ENCODE measurements around the gene SNCG.

DNA sequence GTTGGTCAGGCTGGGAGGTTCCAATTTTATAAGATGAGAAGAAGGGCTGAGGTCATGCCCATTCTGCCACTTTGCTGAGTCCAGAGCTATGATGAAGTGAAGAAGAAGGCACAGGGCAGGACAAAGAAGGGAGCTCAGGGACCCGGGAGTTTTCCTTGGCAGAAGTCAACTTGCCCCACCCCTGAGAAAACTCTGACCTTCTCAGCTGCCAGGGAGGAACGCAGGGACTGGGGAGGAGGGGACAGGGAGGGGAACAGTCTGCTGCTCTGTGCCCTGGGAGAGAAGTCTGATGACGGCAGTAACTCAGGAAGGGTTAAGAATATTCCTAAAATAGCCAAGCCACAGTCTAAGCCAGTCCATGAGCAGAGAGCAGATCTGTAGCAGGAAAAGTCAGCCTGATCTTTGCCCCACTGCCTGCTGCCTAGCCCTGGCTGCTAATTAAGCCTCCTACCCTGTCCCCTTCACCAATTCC is 21.6 kb downstream of the SNCG start:
- no peak for TF ChIP-seq SIN3A (IDR thresholded peaks at IDR 0.05; ENCODE audit: low read depth)
- no peak for TF ChIP-seq EZH2 (IDR thresholded peaks at IDR 0.05)
- TF ChIP-seq, protein P1, sequence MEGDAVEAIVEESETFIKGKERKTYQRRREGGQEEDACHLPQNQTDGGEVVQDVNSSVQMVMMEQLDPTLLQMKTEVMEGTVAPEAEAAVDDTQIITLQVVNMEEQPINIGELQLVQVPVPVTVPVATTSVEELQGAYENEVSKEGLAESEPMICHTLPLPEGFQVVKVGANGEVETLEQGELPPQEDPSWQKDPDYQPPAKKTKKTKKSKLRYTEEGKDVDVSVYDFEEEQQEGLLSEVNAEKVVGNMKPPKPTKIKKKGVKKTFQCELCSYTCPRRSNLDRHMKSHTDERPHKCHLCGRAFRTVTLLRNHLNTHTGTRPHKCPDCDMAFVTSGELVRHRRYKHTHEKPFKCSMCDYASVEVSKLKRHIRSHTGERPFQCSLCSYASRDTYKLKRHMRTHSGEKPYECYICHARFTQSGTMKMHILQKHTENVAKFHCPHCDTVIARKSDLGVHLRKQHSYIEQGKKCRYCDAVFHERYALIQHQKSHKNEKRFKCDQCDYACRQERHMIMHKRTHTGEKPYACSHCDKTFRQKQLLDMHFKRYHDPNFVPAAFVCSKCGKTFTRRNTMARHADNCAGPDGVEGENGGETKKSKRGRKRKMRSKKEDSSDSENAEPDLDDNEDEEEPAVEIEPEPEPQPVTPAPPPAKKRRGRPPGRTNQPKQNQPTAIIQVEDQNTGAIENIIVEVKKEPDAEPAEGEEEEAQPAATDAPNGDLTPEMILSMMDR (IDR thresholded peaks at IDR 0.05 in 2 of 3, conservative IDR thresholded peaks at IDR 0.05 in 1 of 3; ENCODE audit: borderline replicate concordance in 1 of 3, insufficient read depth in 1 of 3, low read depth in 2 of 3, low read length in 2 of 3), result no peak
- no peak for TF ChIP-seq ELF1 (IDR thresholded peaks at IDR 0.05; ENCODE audit: borderline replicate concordance, low read depth)
- TF ChIP-seq EZH2phosphoT487 (IDR thresholded peaks at IDR 0.05; ENCODE audit: borderline replicate concordance), result no peak
- TF ChIP-seq POLR2AphosphoS5 (IDR thresholded peaks at IDR 0.05; ENCODE audit: low read depth, low read length), result no peak
- no peak for TF ChIP-seq FOSL1 (IDR thresholded peaks at IDR 0.05; ENCODE audit: low read depth)
- no peak for TF ChIP-seq SP1 (IDR thresholded peaks at IDR 0.05; ENCODE audit: low read depth)
- no peak for TF ChIP-seq POLR2A (IDR thresholded peaks at IDR 0.05; ENCODE audit: borderline replicate concordance, extremely low read depth, insufficient read depth, insufficient read length)
- TF ChIP-seq EGR1 (IDR thresholded peaks at IDR 0.05; ENCODE audit: low read depth), result no peak
- TF ChIP-seq, protein P2, sequence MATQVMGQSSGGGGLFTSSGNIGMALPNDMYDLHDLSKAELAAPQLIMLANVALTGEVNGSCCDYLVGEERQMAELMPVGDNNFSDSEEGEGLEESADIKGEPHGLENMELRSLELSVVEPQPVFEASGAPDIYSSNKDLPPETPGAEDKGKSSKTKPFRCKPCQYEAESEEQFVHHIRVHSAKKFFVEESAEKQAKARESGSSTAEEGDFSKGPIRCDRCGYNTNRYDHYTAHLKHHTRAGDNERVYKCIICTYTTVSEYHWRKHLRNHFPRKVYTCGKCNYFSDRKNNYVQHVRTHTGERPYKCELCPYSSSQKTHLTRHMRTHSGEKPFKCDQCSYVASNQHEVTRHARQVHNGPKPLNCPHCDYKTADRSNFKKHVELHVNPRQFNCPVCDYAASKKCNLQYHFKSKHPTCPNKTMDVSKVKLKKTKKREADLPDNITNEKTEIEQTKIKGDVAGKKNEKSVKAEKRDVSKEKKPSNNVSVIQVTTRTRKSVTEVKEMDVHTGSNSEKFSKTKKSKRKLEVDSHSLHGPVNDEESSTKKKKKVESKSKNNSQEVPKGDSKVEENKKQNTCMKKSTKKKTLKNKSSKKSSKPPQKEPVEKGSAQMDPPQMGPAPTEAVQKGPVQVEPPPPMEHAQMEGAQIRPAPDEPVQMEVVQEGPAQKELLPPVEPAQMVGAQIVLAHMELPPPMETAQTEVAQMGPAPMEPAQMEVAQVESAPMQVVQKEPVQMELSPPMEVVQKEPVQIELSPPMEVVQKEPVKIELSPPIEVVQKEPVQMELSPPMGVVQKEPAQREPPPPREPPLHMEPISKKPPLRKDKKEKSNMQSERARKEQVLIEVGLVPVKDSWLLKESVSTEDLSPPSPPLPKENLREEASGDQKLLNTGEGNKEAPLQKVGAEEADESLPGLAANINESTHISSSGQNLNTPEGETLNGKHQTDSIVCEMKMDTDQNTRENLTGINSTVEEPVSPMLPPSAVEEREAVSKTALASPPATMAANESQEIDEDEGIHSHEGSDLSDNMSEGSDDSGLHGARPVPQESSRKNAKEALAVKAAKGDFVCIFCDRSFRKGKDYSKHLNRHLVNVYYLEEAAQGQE (IDR thresholded peaks at IDR 0.05; ENCODE audit: low read depth), result no peak

Data from HCT116 (cell line).